NCI-H345 (cell line): ENCODE results near the gene CTCFL.
"Not testable (repeated sequence)": the region's sequence is repeated elsewhere in the genome, so short reads cannot be mapped to it uniquely, and the experiment has no call there.

Experiments used
- DNase-seq: peaks from one replicate; lab custom pipeline; 2025; lab: John Stamatoyannopoulos, UW

CTCFL gene

DNA sequence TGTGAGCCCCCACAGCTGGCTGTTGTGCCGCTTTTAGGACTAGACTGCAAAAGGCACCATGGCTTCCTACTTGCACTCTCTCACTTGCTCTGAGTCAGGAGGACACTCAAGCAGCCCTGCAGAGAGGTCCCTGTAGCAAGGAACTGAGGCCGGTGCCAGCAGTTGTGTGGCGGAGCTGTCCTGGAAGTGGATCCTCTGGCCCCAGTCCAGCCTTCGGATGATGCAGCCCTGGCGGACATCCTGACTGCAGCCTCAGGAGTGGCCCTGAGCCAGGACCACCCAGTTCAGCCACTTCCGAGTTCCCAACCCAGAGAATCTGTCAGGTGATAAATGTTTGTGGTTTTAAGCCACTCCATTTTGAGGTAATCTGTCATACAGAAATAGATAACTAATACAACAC, 17.5 kb downstream of the CTCFL start:
- no peak for DNase-seq

DNA sequence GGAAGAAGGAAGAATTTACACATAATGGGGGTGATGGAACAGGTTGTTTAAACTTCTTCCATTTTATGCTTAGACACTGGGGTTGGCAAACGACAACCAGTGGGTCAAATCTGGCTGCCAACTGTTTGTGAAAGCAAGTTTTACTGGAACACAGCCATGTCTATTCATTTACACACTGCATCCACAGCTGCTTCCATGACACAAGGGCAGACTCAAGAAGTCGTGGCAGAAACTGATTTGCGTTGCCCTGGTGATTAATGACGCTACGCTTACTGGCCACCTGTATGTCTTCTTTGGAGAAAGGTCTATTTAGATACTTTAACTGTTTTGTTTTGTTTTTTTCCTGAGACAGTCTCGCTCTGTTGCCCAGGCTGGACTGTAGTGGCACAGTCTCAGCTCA, 19.0 kb downstream of the CTCFL start:
- peak; percentile 76 for DNase-seq

DNA sequence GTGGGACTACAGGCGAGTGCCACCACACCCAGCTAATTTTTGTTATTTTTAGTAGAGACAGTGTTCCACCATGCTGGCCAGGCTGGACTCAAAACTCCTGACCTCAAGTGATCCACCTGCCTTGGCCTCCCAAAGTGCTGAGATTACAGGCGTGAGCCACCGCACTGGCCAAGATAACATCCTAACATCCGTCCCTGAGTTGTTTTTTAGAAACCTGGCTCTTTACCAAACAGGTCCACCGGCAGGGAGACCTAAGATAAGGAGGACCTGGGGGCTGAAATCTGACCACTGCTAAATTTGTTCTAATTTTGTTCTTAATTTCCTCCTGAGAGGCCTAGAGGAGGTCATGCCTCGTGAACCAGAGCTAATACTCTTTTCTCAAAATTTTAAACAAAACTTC, 20.5 kb downstream of the CTCFL start:
- DNase-seq, result no peak

DNA sequence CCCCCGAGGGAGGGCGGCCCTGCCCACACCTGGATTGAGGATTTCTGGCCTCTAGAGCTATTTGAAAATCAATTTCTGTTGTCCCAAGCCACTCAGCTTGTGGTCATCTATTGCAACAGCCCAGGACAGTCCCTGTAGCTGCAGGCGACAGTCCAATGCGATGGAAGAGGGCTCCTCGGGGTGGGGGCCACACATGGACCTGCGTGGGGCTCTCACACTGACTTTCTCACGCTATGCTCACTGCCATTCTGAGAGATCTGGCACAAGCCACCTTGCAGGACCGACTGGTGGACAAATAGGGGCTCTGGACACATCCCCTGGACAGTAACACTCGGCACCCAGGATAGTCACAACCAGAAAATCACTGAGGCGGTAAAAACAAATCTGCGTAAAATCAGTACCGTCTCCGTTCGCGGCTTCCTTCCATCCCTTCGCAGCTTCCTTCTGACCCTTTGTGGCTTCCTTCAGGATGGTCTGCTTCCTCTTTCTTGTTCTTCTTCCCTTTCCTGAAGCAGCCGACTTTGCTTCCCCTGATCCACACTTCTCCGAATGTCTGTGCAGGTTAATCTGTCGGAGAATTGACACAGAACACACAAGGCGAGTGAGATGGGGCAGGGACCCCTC, 21.8 kb downstream of the CTCFL start:
- no peak for DNase-seq

DNA sequence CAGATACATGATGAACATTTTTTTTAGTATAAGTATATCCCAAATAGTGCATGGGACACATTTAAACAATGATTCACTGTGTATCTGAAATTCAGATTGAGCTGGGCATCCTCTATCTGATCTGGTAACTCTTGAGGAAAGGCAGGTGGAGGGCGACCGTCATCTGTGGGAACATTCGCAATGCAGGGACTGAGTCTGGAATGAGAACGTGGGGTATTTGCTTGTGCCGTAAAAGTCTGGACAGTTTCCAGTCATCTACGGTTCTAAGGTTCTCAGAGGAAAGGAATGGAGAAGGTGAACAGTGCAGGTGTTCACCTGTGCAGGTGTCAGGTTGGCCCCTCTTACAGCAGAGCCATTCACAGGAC, 22.6 kb downstream of the CTCFL start:
- no peak for DNase-seq

DNA sequence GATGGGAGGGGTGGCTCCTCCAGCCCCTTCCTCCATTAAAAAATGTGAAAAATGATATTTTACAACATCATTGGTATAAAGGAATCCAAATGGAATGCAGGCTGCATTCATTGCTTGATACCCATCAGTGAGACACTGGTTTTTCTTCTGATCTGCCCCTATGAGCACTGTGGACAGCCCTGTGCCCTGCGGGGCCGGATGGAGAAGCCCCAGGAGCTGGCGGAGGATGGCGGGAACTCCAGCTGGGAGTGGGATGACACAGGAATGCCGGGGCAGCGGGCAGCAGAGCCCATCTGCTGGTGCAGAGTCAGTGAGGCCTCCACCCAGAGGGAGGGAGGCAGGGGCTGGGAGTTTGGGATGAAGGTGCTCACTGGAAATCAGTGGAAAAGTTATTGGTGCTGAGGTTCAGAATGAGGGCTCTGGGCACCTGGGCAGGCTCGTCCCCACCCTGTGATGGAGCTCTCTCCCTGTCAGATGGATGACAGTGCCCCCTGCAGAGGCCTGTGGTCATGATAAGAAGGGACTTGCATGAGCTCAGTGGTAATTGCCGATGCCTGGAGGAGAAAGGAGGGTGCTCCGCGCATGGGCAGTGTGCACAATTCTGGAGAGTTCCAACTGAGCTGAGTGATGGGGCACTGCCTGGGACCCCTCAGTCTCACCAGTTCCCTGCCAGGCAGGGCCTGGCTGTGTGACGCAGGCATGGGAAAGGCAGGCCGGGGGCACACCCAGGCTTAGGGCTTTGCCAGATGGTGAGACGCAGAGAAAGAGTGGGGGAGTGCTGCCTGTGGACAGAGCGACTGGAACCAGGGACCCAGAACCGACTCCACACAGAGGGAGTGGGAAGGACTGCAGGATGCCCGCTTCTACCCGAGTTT, 23.2 kb downstream of the CTCFL start:
- no peak for DNase-seq

DNA sequence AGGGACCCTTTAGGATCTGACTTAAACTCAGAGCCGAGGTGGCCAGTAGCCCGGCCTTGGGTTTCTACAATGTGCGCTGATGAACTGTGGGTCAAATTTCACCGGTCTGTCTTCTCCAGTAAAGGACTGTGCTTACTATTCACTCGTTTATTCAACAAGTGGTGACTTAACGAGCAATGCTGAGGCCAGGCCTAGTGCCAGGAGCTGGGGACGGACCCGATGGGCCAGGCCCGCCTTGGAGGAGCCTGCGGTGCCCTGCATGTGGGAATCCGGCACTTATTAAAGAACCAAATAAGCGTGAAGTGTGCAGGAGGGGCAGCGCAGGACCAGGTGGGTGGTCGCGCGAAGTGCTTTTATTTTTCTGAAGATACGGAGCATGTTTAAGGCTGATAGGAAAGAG, 24.0 kb downstream of the CTCFL start:
- no peak for DNase-seq

DNA sequence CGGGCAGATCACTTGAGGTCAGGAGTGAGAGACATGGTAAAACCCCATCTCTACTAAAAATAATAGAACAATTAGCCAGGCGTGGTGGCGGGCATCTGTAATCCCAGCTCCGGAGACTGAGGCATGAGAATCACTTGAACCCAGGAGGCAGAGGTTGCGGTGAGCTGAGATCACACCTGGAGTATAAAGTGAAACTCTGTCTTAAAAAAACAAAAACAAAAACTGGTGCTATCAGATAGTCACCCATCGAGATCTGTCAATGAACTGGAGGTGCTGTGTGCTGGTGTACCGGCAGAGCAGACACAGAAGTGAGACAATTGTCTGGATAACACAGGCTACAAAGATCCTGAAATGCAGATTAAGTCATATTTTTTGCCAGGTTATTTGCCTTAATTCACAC, 24.7 kb downstream of the CTCFL start:
- no peak for DNase-seq

DNA sequence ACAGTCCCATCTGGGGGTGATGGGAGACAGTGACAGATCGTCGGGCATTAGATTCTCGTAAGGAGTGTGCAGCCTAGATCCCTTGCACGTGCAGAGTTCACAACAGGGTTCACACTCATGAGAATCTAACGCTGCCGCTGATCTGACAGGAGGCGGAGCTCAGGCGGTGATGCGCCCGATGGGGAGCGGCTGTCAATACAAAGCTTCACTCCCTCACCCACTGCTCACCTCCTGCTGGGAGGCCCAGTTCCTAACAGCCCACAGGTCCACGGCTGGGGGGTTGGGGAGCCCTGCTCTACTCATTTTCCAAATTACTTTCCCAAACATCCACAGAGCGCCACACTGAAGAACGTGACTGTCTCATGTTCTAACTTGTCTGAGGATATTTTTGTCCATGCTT, 25.3 kb downstream of the CTCFL start:
- peak; percentile 63 for DNase-seq

DNA sequence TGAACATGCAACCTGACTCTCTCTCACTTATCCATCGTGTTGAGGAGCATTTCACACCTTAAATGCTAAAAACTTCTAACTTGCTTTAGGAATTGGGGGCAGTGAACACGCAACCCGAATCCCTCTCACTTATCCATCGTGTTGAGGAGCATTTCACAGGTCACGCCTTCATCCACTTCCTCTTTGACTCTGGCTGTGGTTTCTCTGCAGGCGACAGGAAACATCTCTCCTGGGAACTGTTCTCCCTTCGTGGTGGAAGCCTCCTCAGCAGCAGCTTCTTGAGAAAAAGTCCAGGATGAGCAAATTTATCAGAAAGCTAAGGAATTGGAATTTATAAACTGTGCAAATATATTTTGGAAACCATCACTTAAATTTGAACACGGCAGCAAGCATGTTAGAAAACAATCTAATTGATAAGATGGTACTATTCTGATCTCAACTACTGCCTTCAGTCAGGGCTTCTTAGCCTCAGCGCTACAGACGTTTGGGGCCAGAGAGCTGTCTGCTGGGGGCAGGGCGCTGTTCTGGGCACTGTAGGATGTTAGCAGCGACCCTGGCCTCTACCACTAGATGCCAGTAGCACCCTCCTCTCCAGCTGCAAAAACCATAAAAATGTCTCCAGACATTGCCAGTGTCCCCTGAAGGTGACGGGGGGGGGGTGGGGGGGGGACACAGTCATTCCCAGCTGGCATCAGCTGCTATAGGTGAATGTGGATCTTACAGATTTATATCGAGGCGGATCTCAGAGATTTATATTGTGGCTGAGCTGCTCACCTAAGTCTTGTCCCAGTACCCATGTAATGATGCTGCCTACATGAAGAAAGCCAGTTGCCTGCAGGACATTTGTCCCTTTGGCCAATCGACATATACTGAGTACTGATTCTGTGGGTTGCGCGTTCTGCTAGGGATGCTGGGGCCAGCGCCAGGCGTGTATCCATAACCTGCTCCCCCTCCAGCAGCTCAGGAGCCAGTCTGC, 26.2 kb downstream of the CTCFL start:
- DNase-seq, result peak; percentile 54

DNA sequence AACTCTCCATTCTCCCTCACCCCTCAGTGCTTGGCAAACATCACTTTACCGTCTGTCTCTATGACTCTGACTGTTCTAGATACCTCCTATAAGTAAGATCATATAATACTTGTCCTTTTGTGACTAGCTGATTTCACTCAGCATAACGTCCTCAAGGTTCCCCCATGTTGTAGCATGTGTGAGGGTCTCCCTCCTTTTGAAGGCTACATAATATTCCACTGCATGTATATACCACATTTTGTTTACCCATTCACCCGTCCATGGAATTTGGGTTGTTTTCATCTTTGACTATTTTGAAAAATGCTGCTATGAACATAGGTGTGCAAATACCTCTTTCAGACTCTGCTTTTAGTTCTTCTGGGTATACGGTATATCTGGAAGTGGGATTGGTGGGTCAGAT, 28.3 kb downstream of the CTCFL start:
- DNase-seq, result no peak

DNA sequence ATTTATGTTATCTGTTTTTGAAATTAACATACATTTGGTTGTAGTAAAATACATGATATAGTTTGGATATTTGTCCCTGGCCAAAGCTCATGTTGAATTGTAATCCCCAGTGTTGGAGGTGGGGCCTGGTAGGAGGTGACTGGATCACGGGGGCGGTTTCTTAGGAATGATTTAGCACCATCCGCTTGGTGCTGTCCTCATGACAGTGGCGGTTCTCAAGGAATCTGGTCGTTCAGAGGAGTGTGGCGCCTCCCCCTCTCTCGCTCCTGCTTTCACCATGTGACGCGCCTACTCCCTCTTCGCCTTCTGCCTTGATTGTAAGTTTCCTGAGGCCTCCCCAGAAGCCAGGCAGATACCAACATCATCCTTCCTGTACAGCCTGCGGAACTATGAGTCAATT, 29.0 kb downstream of the CTCFL start:
- DNase-seq, result no peak

DNA sequence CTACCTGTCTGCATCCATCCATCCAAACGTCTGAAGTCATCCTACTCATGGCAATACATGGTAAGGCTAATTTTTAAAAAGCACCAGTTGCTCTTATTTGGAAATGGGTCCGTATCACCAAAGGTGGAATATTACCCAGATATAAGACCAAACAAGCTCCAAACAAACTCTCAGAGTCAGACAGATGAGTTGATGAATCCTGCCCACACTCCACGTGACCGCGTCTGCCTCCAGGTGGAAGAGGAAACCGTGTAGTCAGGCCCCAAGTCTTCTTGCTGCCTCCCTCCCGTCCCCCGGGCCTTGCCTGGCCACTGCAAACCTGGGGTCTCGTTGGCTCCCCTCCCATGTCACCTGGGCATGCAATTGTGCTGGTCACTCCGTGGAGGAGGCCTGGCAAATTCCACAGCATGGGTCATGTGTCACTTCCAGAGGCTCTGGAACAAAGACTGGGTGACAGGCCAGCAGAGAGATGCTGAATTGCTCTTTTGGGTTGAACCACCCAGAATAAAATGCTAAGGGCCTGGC, 31.8 kb downstream of the CTCFL start:
- DNase-seq, result no peak

DNA sequence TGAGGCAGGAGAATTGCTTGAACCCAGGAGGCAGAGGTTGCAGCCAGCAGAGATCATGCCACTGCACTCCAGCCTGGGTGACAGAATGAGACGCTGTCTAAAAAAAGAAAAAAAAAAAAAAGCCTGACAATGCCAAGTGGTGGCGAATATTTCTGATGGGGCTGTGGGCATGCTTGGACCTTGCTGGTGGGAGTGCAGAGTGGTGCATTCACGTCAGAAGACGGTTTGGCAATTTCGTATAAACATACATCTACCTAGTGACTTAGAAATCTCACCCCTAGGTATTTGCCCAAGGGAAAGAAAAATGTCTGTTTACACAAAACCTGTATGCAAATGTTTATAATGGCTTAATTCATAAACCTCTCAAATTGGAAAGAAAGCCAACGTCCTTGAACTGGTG, 33.6 kb downstream of the CTCFL start:
- DNase-seq, result no peak

DNA sequence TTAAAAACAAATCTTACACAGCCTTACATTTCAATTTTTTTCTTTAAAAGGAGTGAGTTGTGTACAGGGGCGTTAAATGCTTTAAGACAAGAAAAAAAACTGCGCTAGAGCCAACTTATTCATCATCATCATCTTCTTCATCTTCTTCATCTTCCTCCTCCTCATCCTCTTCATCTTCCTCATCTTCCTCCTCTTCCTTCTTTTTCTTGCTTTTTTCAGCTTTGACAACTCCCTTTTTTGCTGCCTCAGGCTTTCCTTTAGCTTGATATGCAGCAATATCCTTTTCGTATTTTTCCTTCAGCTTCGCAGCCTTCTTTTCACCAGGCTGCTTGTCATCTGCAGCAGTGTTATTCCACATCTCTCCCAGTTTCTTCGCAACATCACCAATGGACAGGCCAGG, 36.7 kb downstream of the CTCFL start:
- DNase-seq, result not testable (repeated sequence)

DNA sequence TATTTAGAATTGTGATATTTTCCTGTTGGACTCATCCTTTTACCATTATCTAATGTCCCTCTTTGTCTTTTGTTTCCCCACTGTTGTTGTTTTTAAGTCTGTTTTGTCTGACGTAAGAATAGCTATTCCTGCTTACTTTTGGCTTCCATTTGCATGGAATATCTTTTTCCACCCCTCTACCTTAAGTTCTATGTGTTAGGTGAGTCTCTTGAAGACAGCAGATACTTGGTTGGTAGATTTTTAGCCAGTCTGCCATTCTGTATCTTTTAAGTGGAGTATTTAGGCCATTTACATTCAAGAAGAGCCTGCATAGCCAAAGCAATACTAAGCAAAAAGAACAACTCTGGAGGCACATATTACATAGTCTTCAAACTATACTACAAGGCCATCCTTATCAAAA, 39.2 kb downstream of the CTCFL start:
- no peak for DNase-seq

DNA sequence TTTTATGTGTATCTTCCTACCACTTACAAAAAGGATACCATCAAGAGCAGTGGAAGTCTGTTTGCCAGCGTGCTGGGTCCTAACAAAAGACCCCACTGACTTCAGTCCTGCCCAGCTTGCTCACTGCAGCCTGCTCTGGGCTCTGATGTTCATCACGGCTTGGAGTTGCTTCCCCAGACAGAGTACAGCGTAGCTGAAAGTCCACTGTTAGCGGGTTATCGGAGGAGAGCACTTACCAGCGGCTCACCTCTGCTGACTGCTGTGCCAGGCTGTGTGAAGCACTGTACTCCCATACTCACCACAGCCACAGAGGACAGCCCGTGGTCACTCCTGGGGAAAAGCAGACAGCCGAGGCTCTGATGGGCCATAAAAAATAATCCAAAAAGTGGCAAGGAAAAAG, 40.2 kb downstream of the CTCFL start:
- DNase-seq, result no peak

DNA sequence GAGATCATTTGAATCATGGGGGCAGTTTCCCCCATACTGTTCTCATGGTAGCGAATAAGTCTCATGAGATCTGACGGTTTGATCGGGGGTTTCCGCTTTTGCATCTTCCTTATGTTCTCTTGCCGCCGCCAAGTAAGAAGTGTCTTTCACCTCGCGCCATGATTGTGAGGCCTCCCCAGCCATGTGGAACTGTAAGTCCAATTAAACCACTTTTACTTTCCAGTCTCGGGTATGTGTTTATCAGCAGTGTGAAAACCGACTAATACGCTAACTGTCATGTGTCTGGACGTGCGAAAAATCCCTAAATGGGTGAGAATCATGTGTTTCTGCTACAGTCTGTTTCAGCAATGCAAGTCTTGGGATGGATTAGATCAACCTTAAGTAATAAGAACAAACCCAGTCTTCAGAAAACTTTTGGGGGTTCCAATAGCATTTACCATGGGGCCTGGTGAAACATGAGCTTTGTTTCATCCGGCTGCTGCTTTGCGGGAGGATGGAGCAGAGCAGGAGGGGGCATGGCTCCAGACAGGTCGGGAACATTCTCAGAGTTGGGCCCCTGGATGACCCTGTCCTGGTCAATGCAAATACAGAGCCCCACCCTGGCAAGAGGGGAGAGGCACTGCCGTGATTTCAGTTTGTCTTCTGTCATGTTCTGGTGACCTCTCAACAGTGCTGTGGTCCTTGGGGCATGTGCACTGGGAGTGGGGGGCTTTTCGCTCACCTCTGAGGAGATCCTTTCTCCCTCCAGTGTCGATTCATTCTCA, 41.5 kb downstream of the CTCFL start:
- DNase-seq, result no peak

DNA sequence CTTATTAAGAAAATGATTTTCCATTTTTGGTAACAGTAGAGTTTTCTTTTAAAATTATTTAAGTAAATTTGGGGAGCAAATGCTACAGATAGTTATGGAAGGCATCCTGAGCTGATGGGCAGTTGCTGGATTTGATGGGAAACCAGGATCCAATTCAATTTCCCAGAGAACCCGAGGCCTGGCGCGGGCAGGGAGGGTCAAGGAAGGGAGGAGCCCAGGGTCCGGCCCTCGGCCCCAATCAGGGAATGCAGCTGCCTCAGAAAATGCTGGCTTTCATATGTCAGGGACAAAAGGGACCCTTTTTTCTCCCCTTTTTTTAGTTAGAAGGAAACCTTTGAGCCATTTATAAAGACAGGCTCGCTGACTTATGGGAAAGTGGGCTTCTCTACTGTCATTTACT, 42.1 kb downstream of the CTCFL start:
- DNase-seq, result no peak

DNA sequence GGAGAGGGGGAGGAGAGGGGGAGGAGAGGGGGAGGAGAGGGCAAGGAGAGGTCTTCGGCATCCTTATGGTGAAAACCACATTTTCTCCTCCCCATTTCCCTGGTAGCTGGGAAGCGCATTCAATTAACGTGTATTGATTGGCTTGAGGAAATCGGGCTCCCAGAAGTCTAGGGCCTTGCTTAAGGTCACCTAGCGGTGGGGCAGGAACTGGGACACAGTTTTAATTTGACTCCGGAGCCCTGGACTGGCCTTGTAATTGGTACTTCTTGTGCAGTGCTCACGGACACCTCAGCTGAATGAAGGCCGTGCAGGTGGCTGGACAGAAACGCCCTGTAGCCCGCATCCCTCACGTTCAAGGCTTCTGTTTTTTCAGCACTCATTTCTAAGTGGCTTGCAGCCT, 42.8 kb downstream of the CTCFL start:
- DNase-seq, result no peak

DNA sequence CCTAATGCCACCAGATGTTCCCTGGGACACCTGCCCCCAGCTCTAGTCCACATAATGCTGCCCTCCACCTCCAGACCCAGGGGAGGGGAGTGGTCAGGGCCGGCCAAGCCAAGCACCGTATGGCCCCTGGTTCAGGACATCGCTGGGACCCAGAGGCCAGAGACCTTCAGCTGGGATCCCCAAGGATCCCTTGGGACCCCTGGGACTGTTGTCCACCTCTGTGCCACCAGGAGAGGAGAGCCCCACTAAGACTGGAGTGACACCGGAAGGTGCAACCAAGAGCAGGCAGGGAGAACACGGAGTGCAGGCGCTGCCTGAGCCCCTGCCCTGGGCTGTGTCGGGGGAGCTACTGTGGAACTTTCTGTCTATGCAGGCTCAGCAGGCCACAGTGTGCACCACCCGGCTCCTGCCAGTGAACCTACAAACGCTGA, 43.6 kb downstream of the CTCFL start:
- DNase-seq, result no peak
